SU-DHL-6 (cell line): ENCODE data around the gene TMCO4.

ENCODE experiments used
- EZH2phosphoT487 ChIP-seq: fragments of 200-600 bp; sonication (generic), shearing (Covaris generic); conservative IDR thresholded peaks from 2 replicates; pipeline ENCODE4 v1.6.1; 2018; ENCODE audit warnings: mild to moderate bottlenecking, antibody characterized with exemption, low read length, moderate library complexity, mixed read lengths
- TF ChIP-seq, protein P1 (sequence below): fragments of 200-600 bp; sonication (generic); IDR thresholded peaks from one replicate; pipeline ENCODE4 v1.5.1; 2017; ENCODE audit warnings: antibody characterized with exemption, mild to moderate bottlenecking, low read length, moderate library complexity; ENCODE audit not compliant: insufficient read depth, poor library complexity, severe bottlenecking

DNA sequence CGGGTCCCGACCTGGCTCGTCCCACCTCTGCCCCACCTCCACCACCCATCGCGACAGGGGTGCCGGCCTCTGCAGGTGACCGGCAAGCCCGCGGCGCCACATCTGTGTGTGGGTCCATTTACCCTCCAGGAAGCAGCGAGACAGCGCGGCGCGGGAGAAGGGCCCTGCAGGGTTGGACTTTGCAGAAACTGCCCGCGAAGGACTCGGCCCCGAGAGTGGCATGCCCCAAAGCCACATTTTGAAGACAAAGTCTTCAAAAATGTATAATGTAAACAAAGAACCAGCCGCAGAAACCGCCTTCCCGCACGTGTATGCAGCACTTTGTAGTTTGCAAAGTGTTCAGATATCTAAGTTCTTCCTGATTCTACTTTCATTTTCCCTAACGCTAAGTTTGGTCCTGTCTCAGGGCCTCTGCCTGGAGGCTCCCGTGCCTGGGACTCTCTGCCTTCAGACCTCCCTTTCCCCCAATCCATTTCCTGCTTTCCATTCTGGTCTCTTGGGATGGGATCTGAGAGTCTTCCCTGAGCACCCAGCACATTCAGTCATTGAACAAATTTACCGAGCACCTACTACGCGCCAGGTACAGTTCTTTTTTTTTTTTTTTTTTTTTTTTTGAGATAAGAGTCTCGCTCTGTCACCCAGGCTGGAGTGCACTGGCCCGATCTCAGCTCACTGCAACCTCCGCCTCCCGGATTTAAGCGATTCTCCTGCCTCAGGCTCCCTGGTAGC, 524 bp upstream of the TMCO4 start:
- TF ChIP-seq, protein P1, sequence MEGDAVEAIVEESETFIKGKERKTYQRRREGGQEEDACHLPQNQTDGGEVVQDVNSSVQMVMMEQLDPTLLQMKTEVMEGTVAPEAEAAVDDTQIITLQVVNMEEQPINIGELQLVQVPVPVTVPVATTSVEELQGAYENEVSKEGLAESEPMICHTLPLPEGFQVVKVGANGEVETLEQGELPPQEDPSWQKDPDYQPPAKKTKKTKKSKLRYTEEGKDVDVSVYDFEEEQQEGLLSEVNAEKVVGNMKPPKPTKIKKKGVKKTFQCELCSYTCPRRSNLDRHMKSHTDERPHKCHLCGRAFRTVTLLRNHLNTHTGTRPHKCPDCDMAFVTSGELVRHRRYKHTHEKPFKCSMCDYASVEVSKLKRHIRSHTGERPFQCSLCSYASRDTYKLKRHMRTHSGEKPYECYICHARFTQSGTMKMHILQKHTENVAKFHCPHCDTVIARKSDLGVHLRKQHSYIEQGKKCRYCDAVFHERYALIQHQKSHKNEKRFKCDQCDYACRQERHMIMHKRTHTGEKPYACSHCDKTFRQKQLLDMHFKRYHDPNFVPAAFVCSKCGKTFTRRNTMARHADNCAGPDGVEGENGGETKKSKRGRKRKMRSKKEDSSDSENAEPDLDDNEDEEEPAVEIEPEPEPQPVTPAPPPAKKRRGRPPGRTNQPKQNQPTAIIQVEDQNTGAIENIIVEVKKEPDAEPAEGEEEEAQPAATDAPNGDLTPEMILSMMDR, result no peak
- no peak for TF ChIP-seq EZH2phosphoT487
